NCI-H1417 (cell line): ENCODE measurements around the gene PHLDA2.

Experiments
- DNase-seq, 3 experiments: peaks; one replicate each; lab custom pipeline; 2025; lab: John Stamatoyannopoulos, UW

Gene PHLDA2

DNA sequence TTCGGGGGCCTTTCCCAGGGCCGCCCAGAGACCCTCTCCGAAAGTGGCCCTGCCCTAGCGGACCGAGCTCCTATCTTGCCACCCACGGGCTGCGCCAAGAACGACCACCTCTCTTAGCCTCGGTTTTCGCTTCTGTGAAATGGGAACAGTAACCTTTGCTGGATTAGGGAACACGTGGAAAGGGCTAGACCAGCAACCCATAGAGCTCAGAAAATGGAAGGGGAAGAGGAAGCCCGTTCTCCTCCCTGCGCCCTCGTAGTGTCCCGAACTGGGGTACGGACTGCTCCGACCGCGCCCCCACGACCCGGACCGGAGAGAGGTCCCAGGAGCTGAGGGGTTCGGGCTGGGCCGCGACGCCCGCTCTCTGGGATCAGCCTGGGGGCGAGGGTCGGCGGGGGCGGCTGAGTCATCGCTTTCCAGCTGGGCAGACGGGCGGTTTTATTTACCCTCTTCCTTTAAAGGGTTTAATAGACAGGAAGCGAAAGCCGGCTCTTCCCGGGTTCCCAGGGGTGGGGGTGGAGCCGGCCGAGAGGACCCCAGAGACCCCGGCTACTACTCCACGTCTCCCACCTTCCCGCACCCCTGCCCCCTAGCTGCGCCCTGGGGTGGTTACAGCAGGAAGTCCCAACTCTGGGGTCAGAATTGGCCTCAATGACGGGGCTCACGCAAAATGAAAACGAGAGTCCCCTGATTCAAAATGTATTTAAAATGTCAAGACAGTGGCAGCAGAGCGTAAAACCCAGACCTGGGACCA is 907 bp upstream of the PHLDA2 start:
- DNase-seq, result peak in 2 of 3 experiments; percentile 65 to 72

DNA sequence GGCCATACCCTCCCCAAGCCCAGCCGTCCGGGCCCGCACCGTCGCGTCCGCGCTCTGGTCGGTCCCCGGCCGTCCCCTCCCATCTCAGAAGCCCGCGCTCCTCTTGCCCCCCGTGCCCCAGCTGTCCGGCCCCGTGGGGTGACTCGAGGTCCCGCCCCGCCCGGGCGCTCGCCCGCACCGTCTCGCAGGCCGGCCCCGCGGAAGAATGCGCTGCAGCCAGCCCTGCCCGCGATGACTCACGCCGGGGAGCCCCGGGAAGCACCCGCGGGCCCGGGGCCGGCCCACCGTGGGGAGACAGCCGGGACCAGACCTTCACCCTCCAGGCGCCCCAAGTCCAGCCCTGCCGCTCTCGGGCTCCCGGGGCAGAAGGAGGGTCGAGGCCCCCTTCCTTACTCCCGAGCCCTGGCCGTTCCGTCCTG is 320 bp upstream of the PHLDA2 start:
- no peak for DNase-seq

DNA sequence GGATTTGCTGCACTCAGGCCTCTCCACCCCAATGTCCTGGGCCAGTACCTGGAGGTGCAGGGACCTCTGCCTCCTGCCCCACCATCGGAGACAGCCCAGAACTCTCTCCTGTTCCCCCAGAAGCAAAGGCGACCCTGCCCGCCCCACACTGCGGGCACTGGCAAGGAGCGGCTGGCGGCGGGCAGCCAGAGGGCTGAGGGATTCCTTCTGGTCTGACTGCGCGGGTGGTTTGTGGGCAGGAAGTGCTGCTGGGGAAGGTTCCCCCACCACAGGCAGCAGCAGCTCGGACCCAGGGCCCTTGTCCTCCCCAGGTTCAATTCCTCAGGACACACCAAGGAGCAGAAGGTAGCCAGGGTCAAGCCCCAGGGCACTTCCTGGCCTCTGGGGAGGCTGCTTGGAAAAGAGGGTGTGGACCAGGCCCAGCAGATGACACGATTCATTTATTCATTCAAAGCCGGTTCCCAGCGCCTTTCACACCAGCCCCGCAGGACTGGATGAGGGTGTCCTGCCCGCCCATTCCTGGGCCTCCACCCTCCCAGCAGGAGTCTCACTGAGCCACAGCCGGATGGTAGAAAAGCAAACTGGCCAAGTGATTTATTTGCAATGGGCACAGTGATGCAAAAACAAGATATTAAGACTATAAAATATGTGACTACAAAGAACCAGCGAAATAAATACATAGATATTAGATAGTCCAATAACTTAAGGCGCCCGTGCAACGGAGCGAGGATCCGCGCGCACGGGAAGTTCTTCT is 1.2 kb downstream of the PHLDA2 start:
- DNase-seq, result peak in 1 of 3 experiments; percentile 25

DNA sequence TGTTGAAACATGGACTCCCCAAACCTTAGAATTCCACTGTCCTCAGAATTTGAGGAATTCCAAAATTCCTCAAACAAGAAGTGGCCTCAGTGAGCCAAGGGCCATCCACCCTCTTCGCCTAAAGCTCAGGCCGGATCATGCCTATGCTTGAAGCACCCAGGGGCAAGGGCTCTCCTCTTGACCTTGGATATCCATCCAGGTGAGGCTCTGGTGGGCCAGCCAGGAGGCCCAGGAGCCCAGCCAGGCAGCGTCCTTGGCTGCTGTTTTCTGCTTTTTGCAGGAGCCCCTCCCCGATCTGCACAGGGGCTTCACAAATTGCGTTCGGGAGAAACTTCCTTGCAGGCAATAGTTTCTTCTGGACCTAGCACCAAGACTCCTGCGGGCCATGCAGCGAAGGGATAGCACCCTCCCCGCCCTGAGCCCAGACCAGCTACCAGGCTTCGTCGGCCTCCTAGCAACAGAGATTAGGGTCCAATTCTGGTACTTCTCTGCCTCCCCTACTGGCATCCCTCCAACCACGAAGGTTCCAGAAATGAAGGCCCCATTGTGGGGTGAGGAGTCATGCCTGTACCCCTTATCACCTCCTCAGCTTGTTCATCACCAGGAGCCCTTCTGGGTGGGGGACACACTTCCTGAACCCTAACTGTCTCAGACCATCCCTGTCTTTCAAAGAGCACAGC is 2.0 kb downstream of the PHLDA2 start:
- DNase-seq, result no peak

DNA sequence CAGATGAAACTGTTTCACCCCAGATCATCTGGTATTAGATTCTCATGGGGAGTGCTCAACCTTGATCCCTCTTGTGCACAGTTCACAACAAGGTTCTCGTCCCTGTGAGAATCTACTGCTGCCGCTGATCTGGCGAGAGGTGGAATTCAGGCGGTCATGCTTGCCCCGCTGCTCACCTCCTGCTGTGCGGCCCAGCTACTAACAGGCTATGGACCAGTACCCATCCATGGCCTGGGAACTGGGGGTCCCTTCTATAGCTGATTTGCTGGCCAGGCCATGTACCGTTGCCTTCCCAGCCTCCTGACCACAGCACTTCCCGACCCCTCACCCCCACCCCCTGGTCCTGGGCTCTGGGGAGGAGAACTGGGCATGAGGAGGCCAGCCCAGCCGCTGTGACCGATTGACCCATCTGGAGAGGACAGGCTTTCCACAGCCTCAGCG is 2.6 kb downstream of the PHLDA2 start:
- no peak for DNase-seq

DNA sequence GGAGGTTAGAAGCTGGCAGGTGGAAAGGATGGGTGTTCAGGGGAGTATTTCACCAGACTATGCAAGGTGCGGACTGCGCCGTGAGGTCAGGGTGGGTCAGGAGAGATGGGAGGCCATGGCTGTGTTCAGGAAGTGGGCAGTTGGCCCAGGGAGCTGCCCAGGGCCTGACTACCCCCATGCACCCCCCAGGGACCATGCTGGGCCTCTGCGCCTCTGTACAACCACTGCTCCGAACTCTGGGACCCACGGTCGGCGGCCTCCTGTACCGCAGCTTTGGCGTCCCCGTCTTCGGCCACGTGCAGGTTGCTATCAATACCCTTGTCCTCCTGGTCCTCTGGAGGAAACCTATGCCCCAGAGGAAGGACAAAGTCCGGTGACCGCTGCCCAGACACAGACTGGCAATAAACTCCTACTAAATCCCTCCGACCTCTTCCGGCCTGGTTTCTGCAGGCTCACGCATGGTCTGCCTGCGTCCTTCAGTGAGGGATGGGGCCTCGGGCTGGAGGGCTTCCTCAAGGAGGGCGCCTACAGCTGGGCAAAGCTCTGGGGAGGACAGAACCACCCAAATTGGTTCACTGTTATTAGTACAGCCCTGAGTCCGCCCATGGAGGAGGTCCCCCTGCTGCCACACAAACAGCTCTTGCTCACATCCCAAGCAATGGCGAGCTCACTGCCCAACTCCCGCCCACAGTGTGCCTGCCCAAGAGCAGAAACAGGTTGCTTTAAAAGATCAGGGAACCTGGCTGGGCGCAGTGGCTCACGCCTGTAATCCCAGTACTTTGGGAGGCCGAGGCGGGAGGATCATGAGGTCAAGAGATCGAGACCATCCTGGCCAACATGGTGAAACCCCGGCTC is 4.2 kb downstream of the PHLDA2 start:
- DNase-seq, result no peak

DNA sequence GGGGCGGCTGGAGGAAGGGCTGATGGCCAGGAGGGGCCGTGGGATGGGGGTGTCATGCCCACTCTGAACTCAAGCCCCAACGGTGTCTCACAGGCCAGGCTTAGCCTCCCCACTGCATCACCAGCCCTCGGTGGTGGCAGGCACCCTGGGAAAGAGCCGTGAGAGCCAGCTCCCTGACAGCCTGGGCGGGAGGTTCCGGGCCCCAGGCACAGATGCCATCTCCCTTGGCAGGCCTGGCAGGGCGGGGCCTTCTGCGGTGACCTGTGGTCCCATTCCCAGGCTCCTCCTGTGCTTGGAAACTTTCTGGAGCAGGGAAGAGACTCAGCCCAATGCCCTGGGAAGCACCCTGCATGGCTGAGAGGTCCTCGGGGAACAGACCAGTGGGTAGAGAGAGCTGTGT is 4.8 kb downstream of the PHLDA2 start:
- no peak for DNase-seq

DNA sequence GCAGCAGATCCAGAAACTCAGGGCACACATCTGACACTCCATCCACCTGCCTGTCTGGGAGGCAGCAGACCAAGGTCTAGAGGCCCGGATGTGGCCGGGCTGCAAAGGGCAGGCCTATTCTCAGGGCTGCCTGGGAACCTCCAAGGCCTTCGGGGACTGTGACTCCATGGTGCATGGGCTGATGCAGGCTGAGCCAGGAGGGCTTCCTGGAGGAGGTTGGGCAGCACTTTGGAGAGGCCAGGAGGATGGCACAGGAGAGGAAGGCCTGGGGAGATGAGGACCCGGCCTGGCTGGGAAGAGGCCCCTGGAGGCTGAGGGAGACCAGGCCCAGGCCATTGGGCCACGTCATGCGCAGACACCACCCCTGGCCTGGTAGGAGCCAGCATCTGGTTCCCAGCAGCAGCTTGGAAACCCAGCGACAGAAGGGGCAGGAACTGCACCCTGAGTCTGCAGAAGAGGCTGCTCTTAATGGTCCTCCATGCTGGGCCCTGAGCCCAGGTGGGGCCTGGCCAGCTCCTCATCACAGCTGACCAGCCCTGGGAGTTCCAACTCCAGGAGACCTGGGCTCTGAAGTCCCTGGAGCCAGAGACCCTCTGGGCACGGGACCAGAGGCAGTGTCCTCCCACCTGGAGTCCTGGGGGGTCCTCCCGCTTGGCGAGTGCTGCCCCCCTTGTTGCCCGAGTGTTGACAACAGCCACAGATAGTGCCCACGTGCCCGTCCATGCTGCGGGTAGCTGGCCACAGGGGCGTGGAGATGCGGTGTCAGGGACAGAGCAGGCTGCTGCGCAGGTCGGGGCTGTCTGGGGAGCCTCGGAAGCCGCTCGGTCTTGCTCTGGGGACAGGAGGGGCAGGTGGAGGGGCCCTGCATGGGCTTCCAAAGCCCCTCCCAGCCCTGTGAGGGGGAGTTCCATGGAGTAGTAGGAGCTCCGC is 5.5 kb downstream of the PHLDA2 start:
- no peak for DNase-seq

DNA sequence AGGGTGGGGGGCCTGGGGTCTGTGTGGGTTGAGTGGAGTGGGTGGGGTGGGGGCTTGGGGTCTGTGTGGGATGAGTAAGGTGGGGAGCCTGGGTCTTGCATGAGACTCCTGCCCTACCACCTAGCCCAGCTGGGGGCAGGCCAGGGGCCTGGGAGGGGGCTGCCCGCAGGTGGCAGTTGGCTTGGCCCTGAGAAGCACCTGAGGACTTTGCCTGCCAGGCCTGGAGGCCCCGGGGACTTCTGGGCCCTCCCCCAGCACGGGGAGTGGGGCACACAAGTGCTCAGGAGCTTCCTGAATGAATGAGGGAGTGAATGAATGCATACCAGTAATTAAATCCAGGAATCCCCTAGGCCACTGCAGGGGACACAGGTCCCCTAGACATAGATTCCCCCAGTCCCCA is 6.6 kb downstream of the PHLDA2 start:
- DNase-seq, result no peak

DNA sequence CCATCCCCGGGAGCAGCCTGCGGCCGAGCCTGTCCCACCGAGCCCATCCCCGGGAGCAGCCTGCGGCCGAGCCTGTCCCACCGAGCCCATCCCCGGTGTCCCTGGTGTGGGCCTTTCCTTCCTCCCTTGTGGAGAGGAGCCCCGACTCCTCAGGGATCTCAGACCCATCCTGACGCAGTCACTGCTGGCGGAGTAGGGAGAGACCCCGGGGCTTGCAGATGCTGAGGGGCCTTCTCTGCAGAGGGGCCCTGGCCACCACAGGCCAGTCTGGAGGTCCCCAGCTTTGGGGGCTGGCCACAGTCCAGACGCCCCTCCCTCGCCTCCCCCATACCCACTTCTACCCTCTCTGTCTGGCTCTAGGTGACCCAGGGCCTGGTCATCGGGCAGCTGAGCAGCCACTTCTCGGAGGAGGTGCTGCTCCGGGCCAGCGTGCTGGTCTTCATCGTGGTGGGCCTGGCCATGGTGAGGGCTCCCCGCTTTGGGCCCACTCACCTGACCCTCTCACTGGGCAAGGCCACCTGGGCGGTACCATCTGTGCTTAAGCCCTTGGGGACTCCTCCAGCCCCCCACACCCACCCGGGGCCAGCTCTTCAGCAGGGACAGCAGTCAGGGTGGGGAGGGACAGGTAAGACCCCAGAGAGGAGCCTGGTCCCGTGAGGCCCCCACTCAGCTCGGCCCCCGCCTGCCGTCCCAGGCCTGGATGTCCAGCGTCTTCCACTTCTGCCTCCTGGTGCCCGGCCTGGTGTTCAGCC is 7.3 kb downstream of the PHLDA2 start:
- no peak for DNase-seq

DNA sequence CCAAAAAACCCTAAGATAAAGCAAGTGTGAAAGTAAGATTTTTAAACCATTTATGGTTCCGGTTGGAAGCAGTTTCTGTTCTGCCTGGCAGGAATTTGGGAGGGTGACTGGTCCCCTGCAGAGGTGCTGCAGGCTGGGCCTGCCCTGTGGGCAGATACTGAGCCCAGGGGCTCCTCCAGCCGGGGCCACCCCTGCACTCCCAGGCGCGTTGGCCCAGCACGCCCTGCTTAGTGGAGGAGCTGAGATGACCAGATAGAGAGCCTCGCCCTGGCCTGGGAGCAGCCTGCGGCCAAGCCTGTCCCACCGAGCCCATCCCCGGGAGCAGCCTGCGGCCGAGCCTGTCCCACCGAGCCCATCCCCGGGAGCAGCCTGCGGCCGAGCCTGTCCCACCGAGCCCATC is 8.0 kb downstream of the PHLDA2 start:
- no peak for DNase-seq

DNA sequence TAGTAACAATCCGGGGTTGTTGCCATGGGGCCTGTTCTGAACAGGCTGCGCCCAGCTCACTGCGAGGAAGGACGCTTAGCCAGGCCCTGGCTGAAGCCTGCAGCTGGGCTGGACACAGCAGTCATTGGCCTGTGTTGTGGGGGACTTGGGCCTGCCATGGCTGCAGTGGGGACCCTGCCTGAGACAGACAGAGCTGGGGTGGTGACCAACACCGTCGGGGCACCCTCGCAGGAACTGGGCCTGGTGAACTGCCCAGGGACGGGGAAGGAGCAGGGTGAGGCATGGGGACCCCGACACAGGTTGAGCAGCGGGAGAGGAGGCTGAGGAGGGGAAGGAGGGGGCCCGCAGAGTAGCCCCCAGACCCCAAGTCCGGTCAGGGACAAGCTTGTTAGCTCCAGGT is 8.9 kb downstream of the PHLDA2 start:
- DNase-seq, result no peak

DNA sequence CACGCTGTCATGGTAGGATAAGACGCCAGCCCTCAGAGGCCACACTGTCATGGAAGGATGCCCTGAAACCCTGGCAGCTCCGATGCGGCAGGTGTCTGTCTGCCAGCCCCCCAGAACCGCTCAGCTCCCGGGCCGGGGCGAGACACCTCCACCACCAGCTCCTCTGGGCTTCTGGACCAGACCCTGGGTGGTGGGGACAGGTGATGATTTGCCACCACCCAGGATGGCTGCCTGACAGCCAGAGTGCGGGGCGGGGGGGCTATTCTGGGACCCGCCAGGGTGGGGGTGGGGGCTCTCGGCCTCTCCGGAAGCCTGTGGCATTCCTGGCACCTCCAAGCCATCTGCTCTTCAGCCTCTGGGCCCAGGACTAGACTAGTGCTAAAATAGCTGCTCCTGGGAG is 9.4 kb downstream of the PHLDA2 start:
- DNase-seq, result no peak

DNA sequence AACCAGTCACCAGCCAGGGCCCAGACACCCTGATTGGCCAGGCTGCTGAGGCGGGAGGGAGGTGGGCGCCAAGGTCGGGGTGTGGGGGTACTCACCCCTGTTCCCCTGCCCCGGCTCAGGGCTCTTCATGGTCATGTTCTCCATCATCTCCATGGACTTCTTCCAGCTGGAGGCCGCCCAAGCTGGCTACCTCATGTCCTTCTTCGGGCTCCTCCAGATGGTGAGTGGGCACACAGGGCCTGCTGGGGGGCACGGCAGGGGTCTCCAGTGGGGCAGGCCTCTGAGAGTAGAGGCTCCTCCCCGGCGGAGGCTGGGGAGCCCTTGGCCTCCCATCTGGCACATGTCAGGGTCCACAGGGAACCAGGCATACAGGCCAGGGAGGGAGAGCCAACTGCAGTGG is 10.0 kb downstream of the PHLDA2 start:
- DNase-seq, result no peak

DNA sequence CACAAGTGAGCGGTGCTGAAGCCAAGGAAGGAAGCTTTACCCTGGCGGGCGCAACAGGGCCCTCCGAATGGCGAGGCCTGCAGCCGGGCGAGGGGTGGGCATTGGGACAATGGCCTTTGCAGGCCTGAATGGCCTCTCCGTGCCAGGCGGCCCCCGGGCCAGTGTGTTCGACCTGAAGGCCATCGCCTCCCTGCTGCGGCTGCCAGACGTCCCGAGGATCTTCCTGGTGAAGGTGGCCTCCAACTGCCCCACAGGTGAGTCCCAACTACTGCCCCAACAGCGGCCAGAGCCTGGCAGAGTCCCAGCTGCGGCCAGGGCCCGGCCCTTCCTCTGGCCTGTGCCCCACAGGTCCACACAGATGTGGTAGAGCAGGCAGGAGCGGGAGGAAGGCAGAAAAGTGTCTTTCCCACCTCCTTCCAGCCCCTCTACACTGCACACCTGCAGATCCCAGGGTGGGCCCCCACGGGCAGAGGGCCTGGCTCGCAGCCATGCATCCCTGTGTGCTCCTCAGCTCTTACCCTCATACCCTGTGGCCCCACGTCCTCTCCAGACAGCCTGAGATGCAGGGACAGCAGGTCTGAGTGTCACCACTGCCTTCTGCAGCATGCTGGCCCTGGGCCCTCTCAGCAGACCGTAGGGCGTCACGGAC is 11.3 kb downstream of the PHLDA2 start:
- DNase-seq, result no peak

DNA sequence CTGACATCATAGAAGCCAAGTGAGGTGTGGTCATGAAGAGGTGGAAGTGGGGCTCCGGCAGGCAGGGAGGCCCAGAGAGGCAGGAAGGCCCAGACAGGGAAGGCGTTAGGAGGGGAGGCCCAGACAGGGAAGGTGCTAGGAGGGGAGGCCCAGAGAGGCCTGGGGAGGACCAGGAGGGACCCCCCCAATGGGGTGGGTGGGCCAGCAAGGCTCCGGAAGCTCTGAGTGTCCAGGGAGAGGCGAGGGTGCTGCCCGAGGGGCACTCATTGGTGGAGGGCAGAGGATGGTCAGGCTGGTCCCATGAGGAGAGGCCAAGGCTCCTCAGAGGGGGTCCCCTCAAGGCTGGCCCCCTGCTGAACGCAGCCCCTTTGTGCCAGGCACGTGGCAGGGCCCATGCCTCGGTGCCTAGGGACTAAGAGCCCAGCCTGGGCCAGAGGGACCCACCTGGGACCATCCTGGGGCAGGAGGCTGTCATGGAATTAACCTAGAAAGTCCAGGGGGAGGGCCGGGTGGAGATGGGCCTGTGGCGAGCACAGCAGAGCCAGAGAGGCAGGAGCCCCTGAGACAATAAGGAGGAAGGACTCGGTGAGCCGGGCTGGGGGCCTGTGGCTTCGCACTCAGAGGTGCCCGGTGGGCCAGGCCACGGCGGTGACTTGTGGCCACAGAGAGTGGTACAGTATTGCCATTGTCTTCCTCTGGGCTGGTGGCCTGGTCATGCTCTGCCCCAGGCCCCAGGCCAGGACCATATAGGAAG is 12.2 kb downstream of the PHLDA2 start:
- DNase-seq, result no peak

DNA sequence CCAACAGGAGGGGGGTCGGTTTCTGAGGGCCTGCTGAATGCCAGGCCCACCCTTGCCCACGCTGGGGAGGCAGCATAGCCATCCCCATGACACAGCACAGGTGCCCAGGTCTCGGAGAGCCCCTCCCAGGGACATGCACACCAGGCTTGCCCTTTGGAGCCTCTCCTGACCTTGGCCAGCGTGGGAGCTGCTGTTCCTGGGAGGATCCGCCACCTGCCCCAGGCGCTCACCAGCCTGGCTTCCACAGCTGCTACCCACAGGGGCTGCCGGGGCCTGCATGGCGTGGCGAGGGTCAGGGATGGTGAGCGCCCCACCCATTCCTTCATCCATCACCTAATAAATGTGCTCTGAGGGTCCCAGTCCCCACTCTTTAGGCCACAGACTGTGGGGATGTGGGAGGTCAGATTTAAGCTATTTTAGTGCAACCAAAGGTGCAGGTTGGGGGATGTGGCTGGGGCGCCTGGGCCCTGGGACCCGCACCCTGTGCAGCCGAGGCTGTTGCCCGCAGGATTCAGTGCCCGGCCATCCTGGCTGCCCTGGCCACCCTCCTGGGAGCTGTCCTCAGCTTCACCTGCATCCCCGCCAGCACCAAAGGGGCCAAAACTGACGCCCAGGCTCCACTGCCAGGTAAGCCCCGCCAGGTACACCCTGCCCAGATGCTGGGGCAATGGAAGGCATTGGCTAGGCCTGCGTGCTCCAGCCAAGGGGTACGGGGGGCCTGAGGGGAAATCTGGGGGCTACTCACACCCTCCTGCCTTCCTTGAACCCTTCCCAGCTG is 12.9 kb downstream of the PHLDA2 start:
- no peak for DNase-seq

DNA sequence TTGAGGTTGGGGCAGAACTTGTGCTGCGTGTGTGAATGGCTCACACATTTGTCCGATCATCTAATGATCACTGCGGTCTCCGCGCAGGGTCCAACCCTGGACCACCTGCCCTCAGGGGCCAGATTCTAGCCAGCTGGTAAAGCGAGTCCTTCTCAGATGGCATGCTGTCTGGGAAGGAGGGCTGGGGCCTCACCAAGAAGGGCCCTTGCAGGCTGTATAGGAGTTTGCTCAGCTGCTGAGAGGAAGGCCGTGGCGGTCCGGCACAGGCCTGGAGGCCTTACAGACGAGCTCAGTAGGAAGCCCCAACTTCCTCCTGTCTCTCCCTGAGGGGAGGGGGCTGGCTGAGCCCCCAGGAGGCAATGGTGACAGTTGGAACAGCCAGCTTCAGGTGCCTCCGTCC is 13.7 kb downstream of the PHLDA2 start:
- no peak for DNase-seq
